NCI-H1694 treated with DMSO at 0.1 percent for 48 hours (cell line): ENCODE results near the gene KLHL30.

Experiments
- DNase-seq: peaks from one replicate; lab custom pipeline; 2025; lab: John Stamatoyannopoulos, UW

The KLHL30 gene, protein sequence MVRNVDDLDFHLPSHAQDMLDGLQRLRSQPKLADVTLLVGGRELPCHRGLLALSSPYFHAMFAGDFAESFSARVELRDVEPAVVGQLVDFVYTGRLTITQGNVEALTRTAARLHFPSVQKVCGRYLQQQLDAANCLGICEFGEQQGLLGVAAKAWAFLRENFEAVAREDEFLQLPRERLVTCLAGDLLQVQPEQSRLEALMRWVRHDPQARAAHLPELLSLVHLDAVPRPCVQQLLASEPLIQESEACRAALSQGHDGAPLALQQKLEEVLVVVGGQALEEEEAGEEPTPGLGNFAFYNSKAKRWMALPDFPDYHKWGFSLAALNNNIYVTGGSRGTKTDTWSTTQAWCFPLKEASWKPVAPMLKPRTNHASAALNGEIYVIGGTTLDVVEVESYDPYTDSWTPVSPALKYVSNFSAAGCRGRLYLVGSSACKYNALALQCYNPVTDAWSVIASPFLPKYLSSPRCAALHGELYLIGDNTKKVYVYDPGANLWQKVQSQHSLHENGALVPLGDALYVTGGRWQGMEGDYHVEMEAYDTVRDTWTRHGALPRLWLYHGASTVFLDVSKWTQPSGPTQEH

DNA sequence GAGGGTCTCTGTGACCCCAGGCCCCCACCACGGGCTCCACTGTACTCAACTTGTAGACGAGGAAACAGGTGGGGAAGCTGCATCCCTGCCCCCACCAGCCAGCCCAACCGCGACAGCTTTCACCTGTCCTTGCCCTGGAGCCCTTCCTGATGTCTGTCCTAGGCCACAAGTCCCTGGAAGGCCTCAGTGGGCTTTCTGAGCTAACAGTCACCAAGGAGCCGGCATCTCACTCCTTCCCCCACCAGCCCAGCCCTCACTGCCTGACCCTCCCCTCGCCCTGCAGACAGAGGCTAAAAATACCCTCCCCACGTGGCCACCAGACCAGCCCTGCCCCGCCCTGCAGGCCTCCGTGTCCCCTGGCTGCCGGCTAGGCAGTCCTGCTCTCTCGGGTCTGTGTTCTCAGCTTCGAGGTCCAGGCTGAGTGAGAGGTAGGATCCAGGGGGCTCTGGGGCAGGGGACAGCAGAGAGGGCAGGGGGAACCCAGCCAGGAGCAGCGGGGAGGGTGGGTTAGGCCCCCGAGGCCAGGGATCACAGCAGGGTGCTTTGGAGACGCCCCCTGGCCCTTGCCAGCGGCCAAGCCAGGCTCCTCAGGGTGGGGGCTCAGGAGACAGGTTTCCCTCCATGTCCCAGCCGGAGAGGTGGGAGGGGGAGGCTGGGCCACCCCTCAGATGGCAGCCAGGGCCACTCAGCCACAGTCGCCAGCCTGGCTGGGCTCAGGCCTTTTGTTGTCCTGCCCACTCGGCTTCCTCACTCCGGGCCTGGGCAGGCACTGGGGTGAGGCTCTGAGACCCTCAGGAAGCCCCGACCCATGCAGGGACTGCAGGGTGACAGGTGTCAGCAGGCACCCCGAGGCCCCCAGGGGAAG, at the start of gene KLHL30:
Gene KLHL30, plus strand, starts transcription at position 338 of the 865 bp plus-strand sequence. CDS start 2,087 bp downstream, outside the sequence.
- DNase-seq, result no peak

DNA sequence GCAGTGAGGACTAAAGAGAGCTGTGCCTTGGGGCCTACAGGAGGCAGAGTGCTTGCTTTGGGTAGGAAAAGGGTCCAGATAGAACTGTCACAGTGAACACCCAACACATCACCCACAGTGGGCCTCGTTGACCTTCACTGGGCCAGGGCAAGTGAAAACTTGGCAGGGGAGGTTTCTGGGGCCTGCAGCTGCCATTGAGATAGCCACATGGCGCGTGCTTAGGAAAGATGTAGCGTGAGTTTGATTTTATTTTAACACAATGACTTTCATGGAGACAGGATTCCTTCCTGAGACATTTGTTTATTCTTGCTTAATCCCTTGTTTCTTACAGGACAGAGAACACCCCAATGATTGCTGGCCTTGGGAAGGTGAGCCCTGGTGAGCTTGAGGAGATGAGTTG, 47.6 kb upstream of the KLHL30 start:
- DNase-seq, result no peak

DNA sequence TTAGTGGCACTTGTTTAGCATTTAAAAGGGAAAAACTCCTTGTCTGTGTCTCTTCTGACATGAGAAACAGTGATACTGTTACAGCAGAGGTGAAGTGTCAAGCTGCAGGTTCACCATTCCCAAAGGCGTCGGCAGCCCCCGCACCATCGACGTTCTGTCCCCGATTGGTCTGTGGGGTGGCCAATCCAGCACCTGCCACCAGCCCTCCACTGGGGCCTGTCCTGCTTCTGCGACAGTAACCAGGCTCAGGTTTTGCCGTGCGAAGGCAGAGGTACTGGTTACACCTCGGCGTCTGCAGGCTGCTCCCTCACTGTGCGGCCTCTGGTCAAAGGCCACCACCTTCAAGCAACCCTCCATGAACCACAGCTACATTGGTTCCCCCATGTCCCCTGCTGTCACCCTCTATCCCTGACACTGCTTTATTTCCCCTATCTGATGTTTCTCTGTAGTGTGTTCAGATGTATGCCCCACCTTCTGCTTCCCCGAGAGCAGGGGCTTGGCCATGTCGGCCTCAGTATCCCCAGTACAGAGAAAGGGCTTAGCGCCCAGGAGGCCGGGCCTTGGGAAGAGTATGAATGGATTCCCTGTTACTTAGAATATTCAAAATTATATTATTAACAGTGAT, 46.9 kb upstream of the KLHL30 start:
- DNase-seq, result no peak

DNA sequence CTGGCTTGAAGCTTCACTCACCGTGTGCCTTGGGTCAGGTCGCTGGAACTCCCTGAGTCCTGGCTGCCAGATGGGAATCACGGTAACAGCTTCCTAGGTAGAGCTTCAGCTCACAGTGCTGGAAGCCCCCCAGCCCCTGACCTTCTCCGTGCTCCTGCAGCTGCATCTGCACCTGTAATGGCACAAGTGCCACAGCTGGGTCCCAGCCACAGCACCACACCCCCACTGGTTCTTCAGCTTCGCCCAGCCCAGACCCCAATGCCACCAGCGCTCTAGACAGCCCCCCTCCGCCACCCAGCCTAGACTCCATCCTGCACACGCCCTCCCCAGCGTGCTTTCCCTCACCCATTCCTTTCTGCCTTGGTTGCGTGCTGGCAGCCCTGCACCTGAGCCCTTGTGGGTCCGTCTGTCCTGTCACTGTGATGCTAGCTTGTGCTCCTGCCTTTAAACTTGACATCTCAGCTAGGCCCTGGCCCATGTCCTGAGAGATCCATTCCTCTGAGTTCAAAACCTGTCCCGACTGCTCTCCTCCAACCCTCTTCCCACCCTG, 45.9 kb upstream of the KLHL30 start:
- DNase-seq, result no peak

DNA sequence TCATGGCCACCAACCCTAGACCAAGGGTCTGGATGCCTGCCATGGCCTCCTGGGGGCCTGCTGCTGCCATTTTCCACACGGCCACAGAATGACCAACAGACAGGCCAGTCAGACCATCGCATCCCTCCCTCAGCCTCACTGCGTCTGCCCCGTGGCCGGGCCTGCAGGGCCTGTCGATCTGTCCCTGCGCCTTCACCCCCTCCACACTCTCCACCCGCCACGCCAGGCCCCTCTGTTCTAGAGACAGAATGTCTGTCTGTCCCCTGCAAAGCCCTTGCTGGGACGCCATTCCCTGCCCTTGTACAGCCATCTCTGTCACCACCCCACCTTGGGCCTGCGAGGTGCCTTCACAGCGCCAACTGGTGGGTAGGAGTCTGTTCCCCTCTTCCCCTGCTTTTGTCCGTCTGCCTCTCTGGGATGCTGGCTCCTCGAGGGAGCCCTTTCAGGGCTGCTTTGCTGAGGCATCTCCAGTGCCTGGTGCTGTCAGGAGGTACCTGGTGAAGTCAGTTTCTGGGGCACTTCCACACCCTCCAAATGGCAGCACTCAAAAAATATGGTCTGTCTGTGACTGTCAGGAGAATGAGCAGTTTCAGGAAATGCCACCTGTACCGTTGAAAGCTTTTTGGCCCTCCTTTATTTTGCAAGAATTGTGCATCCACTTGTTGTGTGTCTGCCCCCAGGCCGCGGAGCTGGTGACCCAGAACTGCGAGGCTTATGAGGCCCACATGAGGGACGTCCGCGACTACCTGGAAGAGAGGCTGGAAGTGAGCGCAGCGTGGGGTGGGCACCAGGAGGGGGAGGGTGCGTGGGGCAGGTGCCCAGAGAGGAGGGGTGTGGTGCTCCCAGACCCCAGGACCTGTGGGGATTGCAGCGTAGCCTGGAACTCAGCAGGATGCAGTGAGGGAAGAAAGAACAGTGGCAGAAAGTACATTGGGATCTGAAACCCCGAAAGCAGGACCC, 45.0 kb upstream of the KLHL30 start:
- DNase-seq, result no peak

DNA sequence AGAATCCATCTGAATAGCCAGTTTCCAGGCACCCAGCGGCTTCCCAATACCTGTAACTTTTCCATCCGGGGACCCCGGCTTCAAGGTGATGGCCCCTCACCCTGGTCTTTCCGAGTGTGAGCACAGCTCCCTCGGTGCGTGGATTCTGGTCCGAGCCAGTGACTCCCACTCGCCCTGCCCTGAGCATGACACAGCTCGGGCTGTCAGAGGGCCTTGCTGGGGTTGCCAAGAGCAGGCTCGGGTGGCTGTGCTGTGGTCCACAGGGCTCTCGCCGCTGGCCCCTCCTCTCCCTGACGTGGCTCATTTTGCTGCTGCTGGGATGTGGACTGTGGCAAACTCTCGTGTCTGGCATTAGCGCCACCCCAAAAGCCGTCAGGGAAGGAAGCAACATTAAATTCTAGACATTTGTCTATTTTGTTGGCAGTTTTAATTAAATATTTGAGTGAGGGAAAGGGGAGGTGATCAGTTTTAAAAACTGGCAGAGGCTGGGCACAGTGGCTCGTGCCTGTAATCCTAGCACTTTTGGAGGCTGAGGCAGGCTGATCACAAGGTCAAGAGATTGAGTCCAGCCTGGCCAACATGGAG, 43.9 kb upstream of the KLHL30 start:
- no peak for DNase-seq

DNA sequence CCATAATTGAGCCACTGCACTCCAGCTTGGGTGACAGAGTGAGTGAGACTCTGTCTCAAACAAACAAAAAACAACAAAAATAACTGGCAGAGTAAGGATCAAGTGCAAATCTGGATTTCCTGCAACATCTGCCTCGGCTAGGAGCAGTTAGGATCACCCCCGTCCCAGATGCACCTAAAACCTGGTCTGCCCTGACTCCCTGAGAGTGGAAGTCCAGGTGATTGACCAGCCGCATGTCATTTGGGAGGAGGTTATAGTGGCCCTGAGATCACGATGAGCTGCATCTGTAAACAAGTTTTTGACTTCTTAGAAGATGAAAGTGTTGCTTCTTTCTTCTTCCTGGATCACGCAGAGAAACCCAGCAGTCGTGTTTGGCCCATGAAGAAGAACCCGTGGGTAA, 43.3 kb upstream of the KLHL30 start:
- DNase-seq, result no peak

DNA sequence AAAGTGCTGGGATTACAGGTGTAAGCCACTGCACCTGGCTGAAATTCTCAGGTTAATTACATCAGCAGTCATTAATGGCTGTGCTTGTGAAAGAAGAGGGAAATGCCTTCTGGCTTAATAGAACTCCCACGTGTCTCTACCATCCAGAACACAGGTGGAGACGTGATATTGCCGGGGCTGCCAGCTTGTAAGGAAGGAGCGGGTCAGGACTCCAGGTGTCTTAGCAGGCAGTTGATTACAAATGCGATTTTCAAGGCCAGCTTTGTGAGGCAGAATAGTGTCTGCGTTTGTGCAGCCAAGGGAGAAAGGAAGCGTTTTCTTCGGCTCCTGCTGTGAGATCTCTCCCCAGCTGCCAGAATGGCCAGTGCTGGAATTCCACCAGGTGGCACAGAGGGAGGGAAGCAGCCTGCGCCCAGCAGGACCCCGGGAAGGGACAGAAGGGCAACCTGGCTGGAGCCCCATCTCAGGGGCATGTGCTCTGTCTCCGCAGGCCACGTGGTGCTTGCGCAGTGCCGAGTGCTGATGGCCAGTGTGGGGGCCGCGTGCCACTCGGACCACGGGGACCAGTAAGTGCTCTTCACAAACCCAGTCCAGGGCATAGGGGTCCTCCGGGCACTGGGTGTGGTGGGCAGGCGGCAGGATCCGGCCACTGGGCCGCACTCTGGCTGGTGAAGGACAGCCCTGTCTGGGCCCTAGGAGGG, 42.0 kb upstream of the KLHL30 start:
- DNase-seq, result no peak

DNA sequence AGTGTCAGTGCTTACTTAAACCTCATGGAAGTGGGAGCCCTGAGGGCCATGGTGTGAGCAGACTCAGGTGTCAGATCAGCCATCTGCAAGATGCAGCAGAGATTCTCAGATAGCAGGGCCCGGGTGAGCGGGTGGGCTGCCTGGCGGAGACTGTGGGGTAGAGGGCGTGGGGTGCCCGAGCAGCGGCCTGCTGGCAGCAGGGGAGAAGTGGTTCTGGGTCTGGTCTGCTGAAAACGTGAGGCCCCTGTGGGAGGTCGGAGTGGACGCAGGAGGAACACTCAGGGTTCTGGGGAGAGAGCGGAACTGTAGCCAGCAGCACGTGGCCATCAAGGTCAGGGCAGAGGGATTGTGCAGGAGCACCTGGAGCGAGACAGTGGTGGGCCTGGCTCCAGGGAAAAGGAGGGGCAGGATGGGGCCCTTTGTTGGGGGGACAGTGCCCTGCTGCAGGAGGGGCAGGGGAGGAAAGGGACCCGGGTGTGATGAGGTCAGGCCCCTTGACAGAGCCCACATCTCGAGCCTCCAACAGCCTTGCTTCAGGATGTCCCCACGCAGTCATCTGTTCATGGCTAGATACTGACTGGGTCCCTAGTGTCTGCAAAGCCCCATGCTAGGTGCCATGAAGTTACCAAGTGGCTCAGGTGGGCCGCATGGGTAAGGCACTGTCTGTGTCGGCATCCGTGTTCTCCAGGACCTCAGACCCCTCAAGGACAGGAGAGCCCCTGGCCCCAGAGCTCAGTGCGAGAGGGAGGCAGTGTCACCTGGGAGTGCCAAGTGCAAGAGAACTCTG, 41.1 kb upstream of the KLHL30 start:
- DNase-seq, result no peak

DNA sequence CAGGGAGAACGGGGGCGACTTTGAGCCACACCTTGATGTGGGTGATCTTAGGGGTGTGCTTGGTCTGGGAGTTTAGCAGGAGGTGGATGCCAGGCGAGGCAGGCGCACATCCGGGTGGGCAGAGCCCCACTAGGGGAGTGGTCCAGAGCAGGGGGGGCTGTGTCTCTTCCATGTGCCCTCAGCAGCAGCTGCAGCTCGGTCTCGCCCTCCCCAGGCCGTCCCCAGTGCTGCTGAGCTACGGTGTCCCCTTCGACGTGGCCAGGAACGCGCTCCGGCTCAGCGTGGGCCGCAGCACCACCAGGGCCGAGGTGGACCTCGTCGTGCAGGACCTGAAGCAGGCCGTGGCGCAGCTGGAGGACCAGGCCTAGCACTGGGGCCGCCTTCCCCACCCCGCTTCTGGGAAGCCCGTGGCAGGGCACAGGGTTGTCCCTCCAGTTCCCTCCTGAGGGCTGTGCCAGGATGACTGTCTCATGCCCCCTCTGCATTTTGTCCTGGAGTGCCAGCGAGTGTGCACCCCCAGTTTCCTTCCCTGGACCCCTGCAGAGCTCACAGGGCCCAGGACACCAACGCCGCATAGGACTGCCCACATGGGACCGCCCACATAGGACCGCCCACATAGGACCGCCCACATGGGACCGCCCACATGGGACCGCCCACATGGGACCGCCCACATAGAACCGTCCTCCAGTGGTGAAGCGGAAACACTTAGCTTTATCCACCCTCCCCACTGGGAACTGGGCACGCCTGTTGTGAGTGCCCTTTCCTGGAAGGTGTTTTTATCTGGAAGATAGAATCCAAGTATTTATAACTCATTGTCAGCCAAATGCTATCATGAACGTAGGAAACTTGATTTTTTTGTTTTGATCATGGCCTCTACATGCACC, 40.2 kb upstream of the KLHL30 start:
- DNase-seq, result no peak

DNA sequence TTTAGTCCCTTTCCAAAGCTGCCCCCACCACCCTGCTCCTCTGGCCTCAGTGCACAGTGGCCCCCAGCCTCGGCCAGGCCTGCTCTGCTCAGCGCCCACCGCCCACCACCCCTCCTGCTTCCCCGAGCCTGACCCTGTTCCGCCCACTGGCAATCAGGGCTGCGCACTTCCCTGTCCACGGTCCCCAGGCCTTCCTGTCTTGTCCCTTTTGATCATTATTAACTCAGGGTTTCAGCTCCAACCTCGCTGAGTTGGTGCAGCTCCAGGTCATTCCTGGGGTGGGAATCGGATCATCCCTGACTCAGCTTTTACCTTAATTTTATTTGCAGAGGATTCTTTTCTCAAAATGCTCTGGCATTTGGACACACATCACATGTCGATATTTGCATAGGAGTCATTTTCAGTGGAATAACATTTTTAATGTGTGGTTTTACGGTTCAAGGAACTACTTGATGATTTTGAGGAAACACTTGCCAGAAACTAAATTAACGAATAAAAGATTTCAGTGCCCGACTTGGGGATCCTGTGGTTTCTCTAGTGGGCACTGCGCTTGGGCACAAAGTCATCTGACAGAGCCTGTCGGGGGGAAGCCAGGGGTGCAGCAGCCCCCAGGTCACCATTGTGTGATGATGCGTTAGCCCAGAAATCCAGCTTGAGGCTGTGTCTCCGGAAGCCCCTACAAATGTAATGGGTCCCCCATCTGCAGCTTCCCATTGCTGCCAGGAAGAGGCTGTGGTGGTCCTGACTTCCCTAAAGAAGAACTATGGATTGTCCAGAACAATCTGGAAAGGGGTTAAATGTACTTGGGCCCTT, 39.4 kb upstream of the KLHL30 start:
- no peak for DNase-seq

DNA sequence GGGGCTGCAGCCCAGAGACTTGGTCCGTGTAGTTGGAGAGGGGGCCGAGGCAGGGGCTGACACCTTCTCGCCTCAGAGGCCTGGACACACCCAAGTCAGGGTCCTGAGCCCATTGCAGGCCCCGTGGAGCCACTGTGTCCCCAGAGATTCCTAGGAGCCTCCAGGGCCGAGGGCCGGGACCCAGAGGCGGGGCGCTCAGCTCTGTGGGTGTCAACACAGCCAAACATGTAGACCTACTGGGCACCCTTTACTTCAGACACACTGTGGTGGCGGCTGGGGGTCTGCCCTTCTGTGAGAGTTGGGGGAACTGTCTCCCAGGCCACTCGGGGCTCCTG, 38.8 kb upstream of the KLHL30 start:
- no peak for DNase-seq

DNA sequence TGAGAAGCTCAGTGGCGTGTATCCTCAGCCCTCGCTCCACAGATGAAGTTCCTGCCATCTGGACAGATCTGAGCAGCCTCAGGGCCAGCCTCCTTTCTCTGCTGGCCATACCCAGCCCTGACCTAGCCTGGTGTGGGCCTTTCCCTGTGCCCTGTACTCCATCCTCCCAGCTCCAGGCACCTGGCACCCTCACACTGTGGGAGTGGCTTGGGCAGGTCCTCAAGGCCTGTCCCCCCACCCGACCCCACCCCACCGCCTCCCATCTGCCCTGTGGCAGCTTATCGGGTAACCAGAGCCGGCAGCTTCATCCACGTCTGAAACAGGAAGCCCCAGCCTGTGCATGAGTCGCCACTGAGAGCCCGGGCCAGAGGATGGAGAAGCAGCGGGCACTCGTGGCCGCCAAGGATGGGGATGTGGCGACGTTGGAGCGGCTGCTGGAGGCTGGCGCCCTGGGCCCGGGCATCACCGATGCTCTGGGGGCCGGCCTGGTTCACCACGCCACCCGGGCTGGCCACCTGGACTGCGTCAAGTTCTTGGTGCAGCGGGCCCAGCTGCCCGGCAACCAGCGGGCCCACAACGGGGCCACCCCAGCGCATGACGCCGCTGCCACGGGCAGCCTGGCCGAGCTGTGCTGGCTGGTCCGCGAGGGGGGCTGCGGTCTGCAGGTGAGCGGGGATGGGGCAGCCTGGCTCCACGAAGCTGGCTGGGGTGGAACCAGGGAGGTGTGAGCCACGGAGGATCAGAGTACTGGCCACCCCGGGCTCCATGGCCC, 38.2 kb upstream of the KLHL30 start, which contains the start of gene ESPNL:
Gene ESPNL, plus strand, starts transcription at position 292 of the 772 bp plus-strand sequence. Its CDS starts 80 bp downstream, at position 372.
- no peak for DNase-seq

DNA sequence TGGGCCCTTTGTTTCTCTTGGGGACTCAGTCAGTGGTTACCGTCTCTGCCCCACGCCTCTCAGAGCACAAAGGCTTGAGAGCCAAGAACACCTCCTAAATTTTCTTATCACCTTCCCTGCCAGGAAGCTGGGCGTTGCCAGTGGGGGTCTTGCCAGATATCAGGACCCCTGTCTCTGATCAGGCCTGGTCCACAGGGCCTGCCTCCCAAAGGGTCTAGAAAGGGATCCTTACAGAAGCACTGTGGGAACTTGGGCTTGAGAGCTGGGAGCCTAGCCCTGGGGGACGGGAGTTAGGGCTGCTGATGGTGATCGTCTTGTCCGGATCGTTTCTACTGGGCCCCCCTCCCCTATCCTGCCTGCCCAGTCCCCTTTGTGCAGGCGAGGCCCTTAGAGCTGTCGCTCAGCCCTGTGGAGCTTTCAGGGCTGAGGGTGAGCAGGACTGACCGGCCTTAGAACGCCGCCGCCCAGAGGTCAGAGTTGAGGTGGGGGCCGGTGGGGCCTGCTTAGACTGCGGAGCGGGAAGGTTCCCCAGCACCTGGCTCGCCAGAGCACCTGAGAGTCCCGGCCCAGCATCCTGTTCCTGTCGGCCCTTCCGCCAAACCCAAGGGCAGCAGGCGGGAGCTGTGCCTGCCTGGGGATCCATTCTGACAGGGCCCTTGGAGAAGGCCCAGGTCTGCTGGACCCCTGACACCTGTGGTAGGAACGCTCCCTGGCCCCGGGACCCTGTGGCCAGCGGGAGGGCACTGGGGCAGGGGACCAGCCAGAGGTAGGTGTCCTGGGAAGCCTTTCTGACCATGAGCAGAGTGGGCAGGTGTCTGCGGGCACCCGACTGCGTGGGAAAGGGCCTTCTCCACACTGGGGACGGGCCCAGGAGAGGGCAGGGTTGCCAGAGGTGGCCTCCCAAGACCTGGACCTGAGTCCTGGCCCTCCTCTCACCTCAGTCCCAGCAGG, 37.4 kb upstream of the KLHL30 start:
- DNase-seq, result no peak
